ENCODE results near the gene CTRB1. TPM values are rescaled to one million over a fixed set of nuclear protein-coding genes. Genes with fewer than 3 reads are reported as not detected.

CTRB1 gene
- total RNA-seq, 2 experiments from 2014 or later: not detected

DNA sequence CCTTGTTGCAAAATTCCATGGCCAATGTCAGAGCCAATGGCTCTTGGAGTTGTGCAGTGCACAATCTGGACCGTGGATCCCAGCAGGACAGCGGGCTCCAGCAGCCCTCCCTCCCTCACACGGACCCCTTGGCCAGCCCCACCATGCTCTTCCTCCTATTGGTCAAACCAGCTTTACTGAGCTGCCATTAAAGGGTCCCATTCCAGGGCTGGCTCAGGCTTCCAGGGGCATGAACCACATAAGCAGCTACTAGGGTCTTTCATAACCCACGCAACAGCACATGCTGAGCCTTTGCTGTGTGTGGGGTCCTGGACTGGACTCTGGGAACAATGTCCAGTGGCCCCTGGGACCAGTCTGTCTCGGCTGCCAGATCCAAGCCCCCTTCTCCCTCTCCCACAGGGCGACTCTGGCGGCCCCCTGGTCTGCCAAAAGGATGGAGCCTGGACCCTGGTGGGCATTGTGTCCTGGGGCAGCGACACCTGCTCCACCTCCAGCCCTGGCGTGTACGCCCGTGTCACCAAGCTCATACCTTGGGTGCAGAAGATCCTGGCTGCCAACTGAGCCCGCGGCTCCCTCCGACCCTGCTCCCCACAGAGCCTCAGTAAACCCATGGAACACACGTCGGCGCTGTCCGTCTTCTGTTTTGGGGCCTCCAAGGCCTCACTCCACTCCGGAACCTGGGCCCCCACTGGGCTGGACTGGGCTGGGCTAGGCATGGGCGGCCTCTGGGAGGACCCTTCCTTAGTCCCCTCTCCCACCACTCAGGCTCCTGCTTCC, 5.7 kb downstream of the CTRB1 start:
- Mint-ChIP-seq H3K4me3 (no peak overlapping the region), H3K27ac (no peak overlapping the region), H3K4me1 (peaks cover 5% of the 10 kb centered on the region), H3K9me3 (no peaks in the 10 kb centered on the region), H3K27me3 (no peaks in the 10 kb centered on the region), H3K36me3 (no peaks in the 10 kb centered on the region)
- POLR2A ChIA-PET: no interaction called here
- no peak for DNase-seq
- no peak for ATAC-seq (ENCODE audit: low read depth)

DNA sequence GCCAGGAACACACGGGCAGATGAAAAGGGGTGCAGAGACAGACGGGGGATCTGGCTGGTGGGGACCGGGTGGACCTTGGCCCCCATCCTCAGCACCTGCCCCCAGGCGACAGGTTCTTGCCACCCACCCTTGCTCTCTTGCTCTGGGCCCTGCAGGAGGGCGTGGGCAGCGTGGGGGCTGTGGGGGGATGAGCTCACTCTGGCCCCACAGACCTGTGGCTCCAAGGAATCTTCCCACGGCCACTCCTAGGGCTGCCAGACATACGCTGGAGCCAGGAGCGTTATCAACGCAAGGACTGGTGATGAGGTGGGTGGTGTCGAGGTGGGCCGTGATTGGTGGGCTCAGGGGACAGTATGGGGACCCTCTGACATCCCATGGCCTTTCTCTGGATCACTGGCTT, 6.3 kb downstream of the CTRB1 start:
- Mint-ChIP-seq H3K9me3 (no peaks in the 10 kb centered on the region), H3K4me3 (no peak overlapping the region), H3K4me1 (peaks cover 1% of the 10 kb centered on the region), H3K36me3 (no peaks in the 10 kb centered on the region), H3K27ac (no peak overlapping the region), H3K27me3 (no peaks in the 10 kb centered on the region)
- no peak for DNase-seq
- ATAC-seq (ENCODE audit: low read depth): no peak
- POLR2A ChIA-PET: no interaction called here

DNA sequence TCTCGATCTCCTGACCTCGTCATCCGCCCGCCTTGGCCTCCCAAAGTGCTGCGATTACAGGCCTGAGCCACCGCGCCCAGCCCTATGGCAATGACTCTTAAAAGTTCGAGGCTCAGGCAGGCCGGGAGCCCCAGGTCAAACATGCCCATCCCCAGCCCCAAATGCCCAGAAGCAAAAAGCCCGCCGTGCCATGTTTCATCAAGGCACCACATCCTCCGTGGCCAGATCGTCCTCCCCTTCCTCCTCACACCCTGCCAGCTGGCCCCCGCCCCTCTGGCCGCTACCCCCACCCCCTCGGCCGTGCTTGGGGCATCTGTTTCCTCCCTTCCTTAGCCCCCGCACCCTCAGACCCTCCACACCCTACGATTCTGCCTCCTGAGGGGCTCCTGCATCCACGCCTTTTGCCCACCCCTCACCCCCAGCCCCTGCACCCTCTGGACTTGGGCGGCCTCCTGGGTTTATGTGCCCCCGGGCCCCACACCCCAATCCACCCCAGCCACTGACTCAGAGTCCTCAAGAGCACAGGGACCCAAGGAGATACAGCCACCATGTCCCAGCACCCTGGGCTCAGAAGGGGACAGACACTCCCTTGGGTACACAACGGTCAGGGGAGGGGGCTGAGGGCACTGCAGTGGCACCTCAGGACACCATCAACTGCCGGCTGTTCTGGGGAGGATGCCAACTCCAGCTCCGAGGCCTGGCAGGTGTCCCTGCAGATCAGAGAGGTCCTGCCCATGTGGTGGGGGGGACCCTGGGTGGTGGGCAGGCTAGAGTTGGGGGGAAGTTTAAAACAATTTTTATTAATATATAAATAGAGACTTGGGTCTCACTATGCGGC, 7.1 kb downstream of the CTRB1 start:
- Mint-ChIP-seq H3K4me3 (no peak overlapping the region), H3K27ac (no peak overlapping the region), H3K27me3 (no peaks in the 10 kb centered on the region), H3K36me3 (no peaks in the 10 kb centered on the region), H3K4me1 (no peaks in the 10 kb centered on the region), H3K9me3 (no peaks in the 10 kb centered on the region)
- ATAC-seq (ENCODE audit: low read depth) (no peak), DNase-seq (no peak)
- POLR2A ChIA-PET: no interaction called here

DNA sequence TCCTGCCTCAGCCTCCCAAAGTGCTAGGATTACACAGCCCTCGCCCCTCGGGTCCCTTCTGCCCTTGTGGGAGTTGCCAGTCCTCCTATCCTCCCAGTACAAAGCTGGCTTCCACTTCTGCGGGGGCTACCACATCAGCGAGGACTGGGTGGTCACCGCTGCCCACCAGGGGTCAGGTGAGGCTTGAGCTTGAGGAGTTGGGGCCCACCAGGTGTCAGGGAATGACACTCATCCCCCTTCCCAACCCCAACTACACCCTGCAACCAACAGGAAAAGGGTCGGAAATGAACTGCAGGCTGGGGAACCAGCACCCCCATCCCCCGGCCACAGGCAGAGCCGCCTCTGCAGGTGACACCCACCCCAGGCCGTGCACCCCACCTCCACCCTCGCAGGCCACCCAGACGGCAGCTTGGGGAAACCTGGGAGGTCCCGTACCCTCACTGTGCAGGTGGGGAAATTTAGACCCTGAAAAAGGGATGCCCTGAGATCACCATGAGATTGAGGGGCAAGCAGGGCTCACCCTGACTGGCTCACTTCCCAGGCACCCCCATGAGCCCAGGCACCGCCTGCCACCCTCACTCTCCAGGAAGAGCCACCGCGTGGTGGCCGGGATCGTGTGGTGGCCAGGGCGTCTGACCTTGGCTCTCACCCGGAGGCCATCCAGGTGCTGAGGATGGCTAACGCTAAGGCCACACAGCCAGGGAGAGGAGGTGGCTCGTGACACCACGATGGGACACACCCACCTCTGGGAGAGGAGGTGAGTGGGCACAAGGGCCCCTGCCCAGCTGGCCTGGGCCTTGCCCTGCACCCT, 8.0 kb downstream of the CTRB1 start:
- ATAC-seq (ENCODE audit: low read depth): no peak
- no peak overlapping the region for H3K4me3 Mint-ChIP-seq
- DNase-seq: no peak
- H3K27ac Mint-ChIP-seq: no peak overlapping the region
- no peaks in the 10 kb centered on the region for H3K4me1 Mint-ChIP-seq
- H3K36me3 Mint-ChIP-seq: no peaks in the 10 kb centered on the region
- POLR2A ChIA-PET: no interaction called here
- H3K9me3 Mint-ChIP-seq: no peaks in the 10 kb centered on the region
- H3K27me3 Mint-ChIP-seq: no peaks in the 10 kb centered on the region

DNA sequence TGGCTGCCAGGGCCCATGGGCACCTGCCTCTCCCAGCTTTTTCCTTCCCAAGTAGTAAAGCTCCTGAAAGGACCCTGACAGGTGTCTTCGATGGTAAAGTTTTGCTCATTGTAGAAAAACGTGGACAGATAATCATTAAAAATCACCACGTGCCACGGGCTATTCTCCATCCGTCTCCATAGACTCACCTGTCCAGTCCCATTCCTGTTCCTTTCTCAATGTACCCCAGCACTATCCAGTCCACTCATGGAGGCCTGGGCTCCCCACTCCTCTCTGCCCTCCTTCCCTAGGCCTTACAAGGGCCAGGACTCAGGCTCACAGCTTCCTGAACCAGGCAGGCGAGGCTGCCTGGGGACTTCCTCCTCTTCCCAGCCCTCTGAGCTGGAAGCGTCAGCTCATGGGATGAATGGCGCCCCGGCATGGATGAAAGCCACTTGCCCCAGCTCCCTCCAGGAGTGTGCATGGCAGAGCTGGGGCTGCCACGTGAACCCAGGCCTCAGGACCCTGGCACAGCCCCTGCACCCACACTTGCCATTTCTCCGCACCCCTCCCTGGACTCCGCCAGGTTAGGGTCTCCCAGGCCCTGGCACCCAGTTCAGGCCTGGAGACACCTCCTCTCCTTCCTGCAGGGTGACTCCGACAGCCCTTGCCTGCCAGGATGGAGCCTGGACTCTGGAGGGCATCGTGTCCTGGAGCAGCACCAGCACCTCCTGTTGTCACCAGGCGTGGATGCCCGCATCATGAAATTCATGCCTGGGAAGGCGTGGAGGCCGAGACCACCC, 8.8 kb downstream of the CTRB1 start:
- H3K27me3 Mint-ChIP-seq: no peaks in the 10 kb centered on the region
- no peaks in the 10 kb centered on the region for H3K9me3 Mint-ChIP-seq
- no peaks in the 10 kb centered on the region for H3K4me1 Mint-ChIP-seq
- POLR2A ChIA-PET: no interaction called here
- ATAC-seq (ENCODE audit: low read depth) (no peak), DNase-seq (no peak)
- no peak overlapping the region for H3K27ac Mint-ChIP-seq
- no peaks in the 10 kb centered on the region for H3K36me3 Mint-ChIP-seq
- H3K4me3 Mint-ChIP-seq: no peak overlapping the region

DNA sequence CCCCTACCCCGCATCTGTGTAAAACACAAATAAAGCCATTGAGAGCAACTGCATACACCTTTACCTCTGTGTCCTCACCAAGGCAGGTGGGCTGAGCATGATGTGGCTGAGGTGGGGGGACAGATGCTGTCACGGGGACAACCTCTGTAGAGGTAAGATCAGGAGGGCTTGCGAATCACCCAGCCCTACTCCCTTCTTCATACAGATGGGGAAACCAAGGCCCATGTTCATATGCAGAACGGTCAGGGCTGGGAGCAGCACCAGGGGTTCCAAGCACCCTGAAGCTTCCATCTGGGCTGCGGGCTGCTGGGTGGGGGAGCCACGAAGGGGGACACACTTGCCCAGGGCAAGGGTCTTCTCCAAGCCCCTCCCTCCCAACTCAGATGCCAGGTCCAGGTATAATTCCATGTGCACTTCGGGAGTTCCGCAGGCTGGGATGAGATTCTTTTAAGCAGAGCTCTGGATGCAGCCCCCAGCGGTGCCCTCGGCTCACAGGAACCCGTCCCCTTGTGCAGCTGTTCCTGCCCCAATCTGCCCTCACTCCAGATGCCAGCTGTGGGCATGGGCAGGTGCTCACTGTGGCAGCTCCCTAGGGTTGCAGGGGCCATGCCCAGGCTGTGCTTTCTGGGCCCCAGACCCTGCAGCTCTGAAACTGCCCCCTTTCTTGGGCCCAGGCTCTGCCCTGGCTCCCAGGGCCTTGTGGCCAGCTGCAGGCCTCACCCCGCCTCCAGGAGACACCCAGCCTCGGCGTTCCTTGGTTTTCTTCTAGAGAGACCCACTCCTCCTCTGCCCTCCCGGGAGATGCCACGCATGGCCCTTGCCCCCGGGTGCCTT, 9.6 kb downstream of the CTRB1 start:
- Mint-ChIP-seq H3K4me3 (no peak overlapping the region), H3K36me3 (no peaks in the 10 kb centered on the region), H3K9me3 (no peaks in the 10 kb centered on the region), H3K4me1 (no peaks in the 10 kb centered on the region), H3K27ac (no peak overlapping the region), H3K27me3 (no peaks in the 10 kb centered on the region)
- no peak for DNase-seq
- POLR2A ChIA-PET: no interaction called here
- no peak for ATAC-seq (ENCODE audit: low read depth)

DNA sequence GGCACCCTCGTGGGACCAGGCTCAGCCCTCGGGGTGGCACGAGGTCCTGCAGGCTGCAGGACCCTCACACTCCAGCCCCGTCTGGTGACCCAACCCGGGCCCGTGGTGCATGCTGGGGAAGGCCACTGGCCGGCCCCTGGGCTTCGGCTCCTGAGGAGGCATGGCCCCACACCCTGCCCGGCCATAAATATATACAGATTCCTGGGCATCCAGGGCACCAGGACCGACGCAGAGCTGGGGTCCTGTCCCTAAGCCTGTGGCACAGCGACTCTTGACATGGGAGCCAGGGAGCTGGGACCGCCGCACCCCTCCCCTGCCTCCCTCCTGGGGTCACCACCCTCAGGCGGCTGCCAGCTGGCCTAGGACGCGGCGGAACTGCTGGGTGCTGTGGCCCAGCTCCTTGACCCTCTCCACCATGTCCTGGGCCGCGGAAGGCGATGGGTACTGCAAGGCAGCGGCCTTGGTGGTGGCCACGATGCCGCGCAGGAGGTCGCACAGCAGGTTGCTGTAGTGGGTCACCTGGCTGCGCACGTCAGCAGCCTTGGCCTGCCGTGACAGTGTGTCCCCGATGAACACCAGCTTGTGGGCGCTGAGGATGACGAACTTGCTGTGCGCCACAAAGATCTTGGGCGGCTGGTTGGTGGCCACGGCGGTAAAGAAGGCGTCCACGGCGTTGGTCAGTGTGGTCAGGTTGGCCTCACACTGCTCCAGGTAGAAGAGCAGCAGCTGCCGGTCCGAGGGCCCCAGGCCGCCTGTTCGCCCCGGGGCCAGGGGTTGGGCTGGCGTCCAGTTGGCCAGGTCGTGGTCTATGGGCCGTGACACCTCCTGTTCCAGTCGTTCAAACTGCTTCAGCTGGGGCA, 10.6 kb downstream of the CTRB1 start:
- no peak overlapping the region for H3K4me3 Mint-ChIP-seq
- H3K9me3 Mint-ChIP-seq: no peaks in the 10 kb centered on the region
- POLR2A ChIA-PET: no interaction called here
- H3K27ac Mint-ChIP-seq: no peak overlapping the region
- peaks cover 1% of the 10 kb centered on the region for H3K4me1 Mint-ChIP-seq
- ATAC-seq (ENCODE audit: low read depth) (no peak), DNase-seq (no peak)
- no peaks in the 10 kb centered on the region for H3K36me3 Mint-ChIP-seq
- peaks cover 2% of the 10 kb centered on the region for H3K27me3 Mint-ChIP-seq

DNA sequence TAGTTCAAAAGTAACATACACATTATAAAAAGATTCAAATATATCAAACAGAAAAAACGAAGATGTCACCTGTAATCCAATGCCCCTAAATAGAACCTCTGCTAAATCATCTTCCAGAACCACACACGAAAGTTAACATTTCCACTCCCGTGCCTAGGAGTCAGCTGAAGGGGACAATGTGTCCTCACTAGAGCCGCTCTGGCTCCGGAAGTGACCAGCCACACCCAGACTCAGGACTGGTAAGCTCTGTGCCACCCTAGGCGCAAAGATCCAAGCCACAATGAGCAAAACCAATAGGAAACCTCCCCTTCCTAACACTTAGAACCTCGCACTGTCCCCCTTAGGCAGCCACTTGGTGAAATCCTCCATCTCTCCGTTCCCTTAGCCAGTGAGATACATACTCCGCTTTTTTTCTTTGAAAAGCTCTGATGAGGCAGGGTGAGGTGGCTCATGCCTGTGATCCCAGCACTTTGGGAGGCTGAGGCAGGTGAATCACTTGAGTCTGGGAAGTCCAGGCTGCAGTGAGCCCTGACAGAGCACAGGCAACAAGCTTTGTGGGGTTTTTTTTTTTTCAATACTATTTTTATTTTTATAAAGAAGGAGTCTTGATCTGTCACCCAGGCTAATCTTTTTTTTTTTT, 11.8 kb downstream of the CTRB1 start:
- no peak for ATAC-seq (ENCODE audit: low read depth)

DNA sequence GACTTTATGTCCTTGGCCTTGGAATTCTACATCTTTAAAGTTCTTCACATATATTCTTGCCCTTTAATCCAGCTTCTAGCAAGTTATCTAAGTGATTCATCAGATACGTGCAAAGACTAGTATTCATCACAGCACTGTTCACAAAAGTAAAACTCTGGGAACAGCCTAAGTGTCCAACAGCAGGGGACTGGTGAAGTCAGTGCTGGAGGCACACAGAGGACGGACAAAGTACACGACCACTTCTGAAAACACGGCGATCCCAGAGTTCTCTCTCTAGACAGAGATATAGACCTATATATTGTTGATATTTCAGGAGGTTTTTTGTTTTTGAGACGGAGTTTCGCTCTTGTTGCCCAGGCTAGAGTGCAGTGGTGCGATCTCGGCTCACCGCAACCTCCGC, 12.8 kb downstream of the CTRB1 start:
- no peak for DNase-seq
- Mint-ChIP-seq H3K4me1 (peaks cover 1% of the 10 kb centered on the region), H3K9me3 (no peaks in the 10 kb centered on the region), H3K27ac (no peak overlapping the region), H3K36me3 (no peaks in the 10 kb centered on the region), H3K27me3 (peaks cover 2% of the 10 kb centered on the region), H3K4me3 (no peak overlapping the region)
- ATAC-seq (ENCODE audit: low read depth): no peak
- POLR2A ChIA-PET: no interaction called here

More for the DNA sequence above, 11.8 kb downstream of the CTRB1 start:
- no peak overlapping the region for H3K27ac Mint-ChIP-seq
- peaks cover 2% of the 10 kb centered on the region for H3K27me3 Mint-ChIP-seq
- peaks cover 1% of the 10 kb centered on the region for H3K4me1 Mint-ChIP-seq
- DNase-seq: no peak
- no peak overlapping the region for H3K4me3 Mint-ChIP-seq
- no peaks in the 10 kb centered on the region for H3K9me3 Mint-ChIP-seq
- POLR2A ChIA-PET: no interaction called here
- H3K36me3 Mint-ChIP-seq: no peaks in the 10 kb centered on the region

DNA sequence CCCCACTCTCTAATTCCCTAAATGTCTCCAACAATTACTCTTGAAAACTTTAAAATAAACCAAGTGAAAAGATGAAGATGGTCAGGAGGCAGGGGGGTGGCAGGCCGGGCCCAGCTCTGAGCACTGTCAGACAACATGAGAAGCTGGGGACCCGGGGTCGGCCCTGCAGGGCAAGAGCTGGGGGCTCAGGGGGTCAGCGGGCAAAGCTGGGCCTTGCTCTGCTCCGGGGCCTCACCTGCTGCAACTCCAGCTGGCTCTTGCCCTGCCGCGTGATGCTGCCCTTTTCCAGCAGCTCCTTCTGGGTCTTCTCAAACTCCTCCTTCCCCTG, 14.8 kb downstream of the CTRB1 start:
- ATAC-seq (ENCODE audit: low read depth) (no peak), DNase-seq (no peak)
- POLR2A ChIA-PET: no interaction called here
- H3K4me1 Mint-ChIP-seq: peaks cover 1% of the 10 kb centered on the region
- H3K36me3 Mint-ChIP-seq: no peaks in the 10 kb centered on the region
- H3K4me3 Mint-ChIP-seq: no peak overlapping the region
- peaks cover 2% of the 10 kb centered on the region for H3K27me3 Mint-ChIP-seq
- no peak overlapping the region for H3K27ac Mint-ChIP-seq
- no peaks in the 10 kb centered on the region for H3K9me3 Mint-ChIP-seq

DNA sequence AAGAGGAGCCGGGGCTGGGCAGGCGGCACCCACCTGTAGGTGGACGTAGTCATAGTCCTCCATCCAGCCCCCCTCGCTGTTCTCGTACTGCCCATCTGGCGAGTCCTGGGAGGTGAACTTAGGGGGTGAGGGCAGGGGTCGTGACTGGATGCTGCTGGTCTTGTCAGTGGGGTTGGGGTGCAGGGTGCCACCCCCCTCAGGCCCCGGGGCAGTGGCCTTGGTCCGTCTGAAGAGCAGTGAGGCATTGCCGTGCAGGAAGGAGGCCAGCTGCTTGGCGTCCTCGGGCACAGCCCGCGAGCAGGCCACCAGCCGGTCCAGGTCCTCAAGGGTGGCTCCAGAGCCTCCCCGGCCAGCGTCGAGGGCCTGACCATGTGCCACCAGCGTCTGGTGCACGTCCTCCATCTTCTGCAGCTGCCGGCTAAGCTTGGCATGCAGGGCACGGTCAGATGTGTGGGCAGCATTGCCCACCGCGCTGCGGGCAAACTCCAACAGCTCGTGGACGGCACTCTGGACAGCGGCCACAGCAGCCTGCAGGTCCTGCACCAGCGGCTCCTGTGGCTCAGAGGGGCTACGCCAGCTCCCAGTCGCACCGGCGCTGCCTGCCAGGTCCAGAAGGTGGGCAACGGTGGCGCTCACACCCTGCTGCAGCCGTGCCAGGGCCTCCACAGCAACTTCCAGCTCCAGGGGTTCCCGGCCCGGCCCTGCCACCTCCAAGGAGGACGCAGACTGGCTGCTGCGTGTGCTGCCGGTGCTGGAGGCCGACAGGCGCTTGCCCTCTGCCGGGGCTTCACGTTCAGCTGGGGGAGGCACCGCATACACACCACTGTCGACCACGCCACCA, 16.3 kb downstream of the CTRB1 start:
- Mint-ChIP-seq H3K4me3 (no peak overlapping the region), H3K4me1 (peaks cover 1% of the 10 kb centered on the region), H3K27ac (no peak overlapping the region), H3K9me3 (no peaks in the 10 kb centered on the region), H3K27me3 (peaks cover 2% of the 10 kb centered on the region), H3K36me3 (no peaks in the 10 kb centered on the region)
- ATAC-seq (ENCODE audit: low read depth) (no peak), DNase-seq (no peak)
- POLR2A ChIA-PET: no interaction called here

Measured in activated naive CD8-positive, alpha-beta T cell treated with anti-CD3 and anti-CD28 coated beads, Interleukin-2, amount 10 ng/mL, durations not matched to agents 7 days and 5 days (primary cell).